SU-DHL-6 (cell line): ENCODE results near the gene PTPN13.

Source experiments
- CTCF ChIP-seq: fragments of 200-600 bp; sonication (generic); IDR thresholded peaks from one replicate; pipeline ENCODE4 v1.5.1; 2017; ENCODE audit warnings: antibody characterized with exemption, mild to moderate bottlenecking, low read length, moderate library complexity; ENCODE audit not compliant: insufficient read depth, poor library complexity, severe bottlenecking
- EZH2phosphoT487 ChIP-seq: fragments of 200-600 bp; sonication (generic), shearing (Covaris generic); conservative IDR thresholded peaks from 2 replicates; pipeline ENCODE4 v1.6.1; 2018; ENCODE audit warnings: mild to moderate bottlenecking, antibody characterized with exemption, low read length, moderate library complexity, mixed read lengths

- TF ChIP-seq CTCF (no peak), EZH2phosphoT487 (no peak)
These were observed 246.7 kb downstream of the PTPN13 start for GRCh38 chr4:86840858-86841257.
